GM21423 (cell line): ENCODE measurements around the gene AKAP6.
"Not testable (repeated sequence)": the region's sequence is repeated elsewhere in the genome, so short reads cannot be mapped to it uniquely, and the experiment has no call there.

ENCODE experiments used
- ATAC-seq: cut with Tn5 transposase; IDR thresholded peaks from one replicate; pipeline ENCODE4 v1.9.1; 2021; ENCODE audit warnings: mild to moderate bottlenecking, moderate library complexity; ENCODE audit not compliant: unreplicated experiment

The AKAP6 gene

DNA sequence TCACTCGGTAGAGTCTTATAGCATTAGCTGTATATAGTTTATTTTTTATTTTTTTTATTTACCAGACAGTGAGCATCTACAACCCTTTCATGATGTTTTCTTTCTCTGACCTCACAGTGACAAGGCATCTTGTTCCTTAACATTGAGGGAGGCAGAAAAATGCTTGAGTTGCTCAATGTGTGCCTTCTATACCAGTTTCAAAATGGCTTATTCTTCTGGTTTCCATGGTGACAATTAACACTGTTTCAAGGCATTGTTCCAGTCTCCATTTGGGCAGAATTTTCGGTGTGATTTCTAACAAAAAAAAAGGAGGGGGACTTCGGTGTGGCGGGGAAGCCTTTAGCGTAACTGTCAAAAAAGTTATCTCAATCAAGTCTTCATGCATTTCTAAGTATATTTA, 399.9 kb downstream of the AKAP6 start:
- no peak for ATAC-seq

DNA sequence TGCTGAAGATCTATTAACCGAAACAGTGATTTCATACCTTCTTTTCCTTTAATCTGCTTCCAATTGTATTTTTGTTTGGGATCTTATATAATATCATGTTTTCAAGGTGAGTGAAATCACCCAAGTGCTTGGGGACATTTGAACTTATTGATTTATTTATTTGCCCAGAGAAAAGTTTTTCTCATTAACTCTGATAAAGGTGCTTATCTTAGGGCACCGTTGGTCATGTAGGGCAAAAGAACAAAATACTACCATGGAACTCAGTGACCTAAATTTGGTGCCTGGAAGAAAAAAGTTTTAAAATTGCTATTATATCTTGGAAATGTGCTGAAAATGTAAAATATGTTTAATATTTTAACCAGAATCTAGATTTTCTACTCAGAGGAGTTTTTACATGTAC, 402.2 kb downstream of the AKAP6 start:
- ATAC-seq: no peak

DNA sequence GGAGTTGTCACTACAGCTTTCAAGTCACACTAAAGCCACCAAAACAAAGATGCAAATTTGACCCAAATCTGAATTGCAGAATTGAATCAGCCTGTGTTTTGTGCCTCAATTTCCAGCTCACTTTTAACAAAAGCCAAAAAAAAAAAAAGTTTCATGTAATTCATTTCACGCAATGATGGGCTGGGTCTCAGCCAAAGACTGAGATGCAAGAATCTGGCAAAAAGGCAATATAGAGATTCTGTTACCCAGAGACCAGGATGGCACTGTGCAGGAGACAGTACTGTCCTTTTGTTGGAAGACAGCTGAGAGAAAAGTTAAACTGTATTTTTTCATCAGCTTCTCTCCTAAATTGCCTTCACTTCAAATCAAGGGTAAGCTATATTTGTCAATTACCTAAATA, 403.9 kb downstream of the AKAP6 start:
- no peak for ATAC-seq

DNA sequence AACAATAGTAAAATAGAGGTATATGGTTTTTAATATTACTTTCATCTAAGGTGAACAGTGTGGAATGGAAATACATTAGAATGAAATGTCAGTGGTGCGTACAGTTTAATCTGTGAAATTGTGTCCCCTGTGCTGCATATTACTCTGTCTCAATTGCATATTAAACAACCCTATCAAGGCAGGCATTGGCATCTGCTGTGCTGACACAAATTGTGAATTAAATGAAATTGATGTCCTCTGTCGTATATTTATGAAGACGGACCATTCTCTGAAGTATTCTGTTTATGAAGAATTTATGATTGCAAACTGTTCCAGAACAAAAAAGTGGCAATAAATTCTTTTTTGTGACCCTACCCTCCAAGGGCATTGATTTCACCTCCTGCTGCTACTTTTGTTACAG, 405.2 kb downstream of the AKAP6 start:
- no peak for ATAC-seq

DNA sequence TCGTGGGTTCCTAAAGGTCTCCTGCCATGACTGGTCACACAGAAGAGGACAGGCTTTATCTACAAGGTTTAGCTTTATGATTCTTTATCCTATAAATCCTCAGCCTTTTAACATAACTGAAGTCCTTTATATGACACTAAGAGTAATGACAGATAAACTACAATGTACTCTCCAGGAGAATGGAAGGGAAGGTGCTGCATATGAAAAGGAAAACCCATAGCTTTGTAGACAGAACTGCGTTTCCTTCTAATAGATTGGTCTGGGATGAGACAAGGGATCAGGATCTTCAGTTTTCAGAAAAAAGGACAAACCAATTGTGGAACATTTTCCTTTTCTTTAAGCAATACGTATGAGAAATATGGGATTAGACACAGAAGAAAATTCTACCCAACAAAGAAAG, 408.5 kb downstream of the AKAP6 start:
- no peak for ATAC-seq

DNA sequence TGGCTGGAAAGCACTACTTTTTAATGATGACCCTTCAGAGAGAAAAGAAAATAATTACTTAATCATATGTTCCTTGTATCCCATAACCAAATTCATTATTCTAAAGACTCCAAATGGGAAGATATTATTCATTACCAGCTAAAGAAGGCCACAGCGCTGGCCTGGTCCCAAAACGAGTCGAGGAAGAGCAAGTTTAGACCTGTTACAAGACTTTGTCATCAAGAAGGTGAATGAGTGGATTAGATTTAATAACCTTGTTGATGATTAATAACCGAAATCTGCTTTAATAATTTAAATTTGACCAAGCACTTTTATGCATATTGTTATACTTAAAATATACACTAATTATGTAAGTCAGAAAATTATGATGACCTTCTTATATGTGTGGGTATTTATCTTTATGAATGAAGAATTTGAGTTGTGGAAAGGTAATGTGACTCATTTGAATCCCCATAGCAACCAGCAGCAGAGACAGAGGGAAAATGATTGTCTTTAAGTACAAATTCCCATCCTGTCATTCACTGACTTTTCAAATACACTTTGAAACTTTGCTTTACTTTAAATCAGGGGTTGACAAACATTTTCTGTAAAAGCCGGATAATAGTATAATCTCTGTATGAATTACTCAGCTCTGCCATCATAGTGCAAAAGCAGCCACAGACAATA, 409.2 kb downstream of the AKAP6 start:
- ATAC-seq: no peak

DNA sequence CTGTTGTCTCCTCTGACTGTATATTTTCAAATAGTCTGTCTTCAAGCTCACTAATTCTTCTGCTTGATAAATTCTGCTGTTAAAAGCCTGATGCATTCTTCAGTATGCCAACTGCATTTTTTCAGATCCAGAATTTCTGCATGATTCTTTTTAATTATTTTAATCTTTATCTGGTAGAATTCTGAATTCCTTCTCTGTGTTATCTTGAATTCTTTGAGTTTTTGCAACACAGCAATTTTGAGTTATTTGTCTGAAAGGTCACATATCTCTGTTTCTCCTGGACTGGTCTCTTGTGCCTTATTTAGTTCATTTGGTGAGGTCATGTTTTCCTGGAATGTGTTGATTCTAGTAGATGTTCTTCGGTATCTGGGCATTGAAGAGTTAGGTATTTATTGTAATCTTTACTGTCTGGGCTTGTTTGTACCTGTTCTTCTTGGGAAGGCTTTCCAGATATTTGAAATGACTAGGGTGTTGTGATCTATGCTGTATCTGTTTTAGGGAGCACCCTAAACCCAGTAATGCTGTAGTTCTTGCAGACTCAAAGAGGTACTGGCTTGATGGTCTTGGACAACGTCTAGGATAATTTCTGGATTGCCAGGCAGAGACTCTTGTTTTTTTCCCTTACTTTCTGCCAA, 415.8 kb downstream of the AKAP6 start:
- ATAC-seq: no peak

DNA sequence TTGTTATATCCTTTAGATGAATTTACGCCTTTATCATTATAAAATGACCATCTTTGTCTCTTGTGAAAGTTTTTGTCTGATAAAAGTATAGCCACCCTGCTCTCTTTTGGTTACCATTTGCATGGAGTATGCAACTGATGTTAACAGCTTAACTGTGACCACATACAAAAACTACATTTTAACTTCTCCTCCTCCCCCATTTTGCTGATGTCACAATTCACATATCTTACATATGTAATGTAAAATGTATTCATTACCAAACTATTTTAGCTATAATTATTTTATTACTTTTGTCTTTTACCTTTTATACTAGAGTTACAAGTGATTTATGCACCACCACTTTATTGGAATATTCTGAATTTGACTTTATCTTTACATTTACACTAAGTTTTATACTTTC, 425.1 kb downstream of the AKAP6 start:
- no peak for ATAC-seq

DNA sequence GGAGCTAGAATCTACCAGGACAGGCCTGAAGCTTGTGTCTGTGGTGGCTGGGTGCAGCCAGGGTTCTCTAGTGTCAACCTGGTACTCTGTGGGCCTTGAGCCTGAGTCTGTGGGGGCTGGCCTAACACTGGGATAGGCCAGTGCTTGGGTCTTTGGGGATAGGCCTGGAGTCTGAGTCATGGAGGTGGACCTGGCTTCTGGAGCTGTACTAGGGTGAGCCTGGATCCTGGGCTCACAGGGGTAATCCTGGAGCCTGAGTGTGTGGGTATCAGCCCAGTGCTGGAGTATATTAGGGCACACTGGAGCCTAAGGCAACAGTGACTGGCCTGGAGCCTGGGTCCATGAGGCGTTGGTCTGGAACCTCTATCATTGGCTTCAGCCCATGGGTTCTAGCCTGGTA, 427.1 kb downstream of the AKAP6 start:
- ATAC-seq: no peak

DNA sequence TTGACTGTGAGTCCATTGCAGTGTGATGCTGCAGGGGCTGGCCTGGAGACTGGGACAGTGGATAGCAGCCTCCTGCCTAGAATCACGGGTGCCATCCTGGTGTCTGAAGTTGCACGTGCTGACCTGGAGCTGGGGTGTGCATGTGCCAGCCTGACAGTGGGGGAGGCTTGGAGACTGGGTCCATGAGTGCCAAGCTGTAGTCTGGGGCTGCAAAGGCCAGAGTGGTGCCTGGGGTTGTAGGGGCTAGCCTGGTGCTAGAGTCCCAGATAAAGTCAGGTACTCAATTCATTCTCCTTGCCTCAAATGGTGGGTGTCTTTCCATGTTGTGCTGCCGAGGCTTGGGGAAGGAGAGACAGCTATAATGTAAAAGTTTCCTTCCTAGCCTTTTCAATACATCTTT, 427.7 kb downstream of the AKAP6 start:
- no peak for ATAC-seq

DNA sequence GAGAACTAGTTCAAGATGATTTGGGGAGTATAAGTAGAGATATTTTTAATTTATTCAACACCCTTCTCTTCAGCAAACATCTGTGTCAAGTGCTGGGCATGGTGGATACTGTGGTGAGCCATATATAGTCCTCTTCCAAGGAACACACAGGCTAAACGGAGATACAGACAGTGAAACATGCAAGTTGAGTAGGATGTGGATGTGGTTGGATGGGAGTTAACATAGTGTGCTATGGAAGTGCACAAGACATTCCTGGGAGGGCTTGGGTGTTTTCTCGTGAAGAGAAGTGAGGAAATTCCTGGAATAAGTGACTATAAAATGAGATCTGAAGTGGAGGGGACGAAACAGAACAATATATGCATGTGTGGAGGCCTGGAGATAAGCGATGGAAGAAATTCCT, 428.5 kb downstream of the AKAP6 start:
- no peak for ATAC-seq

DNA sequence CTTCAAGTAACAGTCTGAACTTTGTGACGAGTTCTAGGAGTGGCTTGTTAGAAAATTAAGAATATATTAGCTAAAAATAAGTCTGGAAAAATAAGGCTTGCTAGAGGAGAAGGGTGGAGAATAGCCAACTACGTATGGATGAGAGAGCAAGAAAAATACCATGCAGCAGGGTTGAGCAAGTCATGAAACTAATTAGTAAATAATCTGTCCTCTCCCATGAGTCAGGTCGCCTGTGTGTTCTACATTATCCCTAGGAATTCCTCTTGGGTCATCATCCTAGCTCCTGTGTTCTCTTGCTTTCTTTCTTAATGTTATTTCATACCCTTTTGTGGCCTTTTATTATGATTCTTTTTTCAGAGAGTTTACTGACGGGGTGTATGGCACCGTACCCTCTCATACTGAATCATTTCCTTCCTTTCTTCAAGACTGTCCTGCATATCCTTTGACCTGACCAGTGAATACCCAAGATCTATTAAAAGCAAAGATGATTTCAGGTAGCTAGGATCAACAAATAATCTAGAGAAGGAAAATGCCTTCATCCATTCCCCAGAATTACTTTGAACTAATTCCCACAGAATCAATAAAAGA, 432.4 kb downstream of the AKAP6 start:
- no peak for ATAC-seq

DNA sequence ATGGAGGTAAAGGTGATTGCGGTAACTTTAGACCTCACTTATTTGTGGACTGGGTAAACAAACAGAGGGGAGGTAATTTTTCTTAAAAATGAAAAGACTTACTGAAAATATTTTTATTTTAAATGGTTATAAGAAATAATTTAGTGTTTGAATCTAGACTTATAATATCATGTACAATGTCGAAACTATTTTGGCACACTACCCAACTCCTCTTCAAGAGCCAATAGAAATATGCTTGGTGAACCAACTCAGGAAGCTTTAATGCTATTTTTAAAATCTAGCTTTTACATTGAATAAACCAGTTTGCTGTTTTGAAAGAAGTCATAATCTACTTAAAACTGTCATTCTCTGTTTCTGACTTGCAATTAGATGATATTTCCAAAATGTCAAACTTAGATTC, 433.8 kb downstream of the AKAP6 start:
- ATAC-seq: no peak

DNA sequence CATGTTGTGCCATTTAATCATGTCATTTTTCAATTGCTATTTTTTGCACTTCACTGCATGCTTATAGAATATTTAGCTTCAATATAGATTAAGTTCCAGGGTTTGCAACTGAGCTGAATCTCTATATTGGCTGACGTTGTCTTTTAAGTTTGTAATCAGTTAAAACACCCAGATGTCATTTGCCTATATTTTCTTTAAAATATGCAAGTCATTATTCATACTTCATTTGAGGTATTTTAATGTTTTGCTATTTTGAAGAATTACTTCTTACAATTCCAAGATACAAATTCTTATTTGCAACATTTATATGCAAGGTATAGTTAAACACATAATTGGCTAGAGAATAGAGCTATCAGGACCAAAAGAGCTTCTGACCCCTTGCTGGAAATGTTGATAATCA, 434.6 kb downstream of the AKAP6 start:
- ATAC-seq: no peak

DNA sequence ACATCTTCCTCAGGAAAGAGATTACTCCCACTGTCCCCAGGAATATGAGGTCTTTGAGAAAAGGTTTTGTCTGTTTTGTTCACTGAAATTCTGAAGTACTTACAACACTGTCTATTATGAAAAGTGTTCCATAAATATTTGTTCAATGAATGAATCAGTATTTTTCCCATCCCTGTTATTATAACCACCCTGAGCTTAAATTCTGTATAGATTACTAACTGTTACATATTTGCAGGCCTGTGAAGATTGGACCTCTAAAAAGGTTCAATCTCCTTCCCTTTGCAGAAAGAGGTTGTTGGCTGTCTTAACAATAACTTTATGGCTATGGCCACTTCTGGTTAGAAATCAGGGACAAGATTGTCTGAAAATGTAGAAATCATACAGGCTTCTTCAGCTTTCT, 435.0 kb downstream of the AKAP6 start:
- no peak for ATAC-seq

DNA sequence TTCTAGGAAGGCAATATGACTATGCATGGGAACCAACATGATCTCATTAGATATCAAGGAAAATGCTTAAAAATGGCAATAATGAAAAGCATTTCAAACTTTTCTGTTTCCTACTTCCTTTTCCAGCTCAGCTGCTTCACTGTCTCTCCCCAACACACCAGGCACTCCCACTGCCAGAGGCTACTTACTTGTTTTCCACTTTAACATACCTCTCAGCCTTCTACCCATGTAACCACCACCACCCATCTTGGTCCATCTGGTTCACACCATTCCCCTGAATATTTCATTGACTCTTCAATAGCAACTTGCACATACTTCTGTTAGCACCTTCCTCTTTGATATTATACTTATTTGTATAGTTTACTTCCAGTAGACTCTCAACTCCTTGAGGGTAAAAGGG, 441.3 kb downstream of the AKAP6 start:
- ATAC-seq: no peak

DNA sequence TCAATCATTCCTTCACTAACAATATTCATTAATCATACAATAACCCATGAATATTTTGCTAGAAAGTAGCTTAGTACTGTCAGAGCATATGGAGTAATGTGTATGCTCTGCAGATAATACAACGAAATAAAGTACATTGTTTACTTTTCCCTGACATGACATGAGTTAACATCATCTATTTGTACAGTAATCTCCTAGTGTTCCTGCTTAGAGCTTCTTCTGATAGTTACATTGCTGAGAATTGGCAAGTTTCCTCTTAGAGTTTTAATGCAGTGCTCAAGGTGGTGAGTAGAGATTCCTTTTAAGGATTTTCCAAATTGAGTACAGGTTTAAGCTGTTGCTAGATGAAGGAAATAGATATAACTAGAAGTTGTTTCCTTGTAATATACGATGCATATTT, 445.1 kb downstream of the AKAP6 start:
- ATAC-seq: no peak

DNA sequence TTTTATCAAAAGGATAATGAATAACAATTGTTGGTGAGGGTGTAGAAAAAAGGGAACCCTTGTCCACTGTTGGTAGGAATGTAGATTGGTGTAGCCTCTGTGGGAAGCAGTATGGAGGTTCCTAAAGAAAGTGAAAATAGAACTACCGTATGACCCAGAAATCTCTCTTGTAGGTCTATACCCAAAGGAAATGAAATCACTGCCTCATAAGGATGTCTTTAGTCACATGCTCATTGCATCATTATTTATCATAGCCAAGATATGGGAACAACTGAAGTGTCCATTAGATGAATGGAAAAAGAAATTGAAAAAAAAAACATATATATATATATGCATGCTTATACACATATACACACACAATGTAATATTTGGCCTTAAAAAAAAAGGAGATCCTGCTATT, 450.7 kb downstream of the AKAP6 start:
- no peak for ATAC-seq

DNA sequence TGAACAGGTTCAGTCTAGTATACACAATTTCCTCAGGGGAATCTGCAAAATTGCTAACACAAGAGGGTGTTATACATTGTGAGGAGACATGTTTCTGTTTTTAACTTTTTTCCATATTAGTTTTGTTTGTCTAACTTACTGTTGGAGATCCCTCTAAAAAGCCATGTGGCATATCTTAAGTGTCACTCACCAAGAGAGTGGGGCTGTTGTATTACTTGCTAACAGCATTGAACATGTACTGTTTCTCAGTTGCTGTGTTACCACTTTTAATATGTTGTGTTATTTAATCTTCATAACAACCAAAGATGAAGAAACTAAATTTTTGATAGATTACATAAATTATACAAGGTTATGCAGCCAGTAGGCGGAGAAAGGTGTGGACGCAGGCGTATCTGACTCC, 455.3 kb downstream of the AKAP6 start:
- ATAC-seq: no peak

DNA sequence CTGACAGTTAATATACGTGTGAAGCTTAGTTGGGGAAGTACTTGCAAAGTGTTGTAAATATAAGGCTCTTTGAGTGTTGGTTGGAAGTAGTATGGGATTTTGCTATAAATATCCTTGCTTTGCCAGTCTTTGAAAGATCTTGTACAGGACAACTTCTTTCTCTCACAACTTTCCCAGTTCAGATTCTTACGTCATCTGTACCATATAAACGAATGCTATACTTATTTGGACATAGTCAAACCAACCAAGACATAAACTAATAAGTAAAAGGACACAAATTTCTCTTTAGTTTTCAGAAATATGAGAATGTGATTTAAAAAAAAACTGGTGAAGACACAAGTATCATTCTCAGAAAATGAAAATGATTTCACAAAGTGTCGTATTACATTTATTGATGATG, 456.5 kb downstream of the AKAP6 start:
- no peak for ATAC-seq

DNA sequence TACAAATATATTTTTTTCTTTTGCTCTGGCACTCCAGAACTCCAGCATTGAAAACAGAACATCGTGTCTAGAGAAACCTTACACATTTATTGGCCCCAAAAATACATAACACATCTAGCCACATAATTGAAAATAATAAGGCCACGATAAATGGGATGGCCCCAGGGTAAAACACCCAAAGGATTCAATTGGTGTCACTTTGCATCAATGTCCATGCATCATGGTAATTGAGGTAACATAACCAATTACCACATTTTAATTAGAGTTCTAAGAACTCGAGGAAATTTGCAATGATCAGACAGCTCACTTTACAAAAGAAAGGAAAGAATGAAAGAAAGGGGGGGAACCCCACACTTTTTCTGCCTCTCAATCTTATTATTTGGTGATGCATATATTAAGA, 457.8 kb downstream of the AKAP6 start:
- ATAC-seq: no peak

DNA sequence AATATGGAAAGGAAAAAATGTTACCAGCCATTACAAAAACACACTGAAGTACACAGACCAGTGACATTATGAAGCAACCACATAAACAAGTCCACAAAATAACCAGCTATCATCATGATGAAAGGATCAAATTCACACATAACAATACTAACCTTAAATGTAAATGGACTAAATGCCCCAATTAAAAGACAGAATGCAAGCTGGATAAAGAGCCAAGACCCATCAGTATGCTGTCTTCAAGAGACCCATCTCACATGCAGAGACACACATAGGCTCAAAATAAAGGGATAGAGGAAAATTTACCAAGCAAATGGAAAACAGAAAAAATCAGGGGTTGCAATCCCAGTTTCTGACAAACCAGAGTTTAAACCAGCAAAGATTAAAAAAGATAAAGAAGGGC, 463.9 kb downstream of the AKAP6 start:
- ATAC-seq: not testable (repeated sequence)

DNA sequence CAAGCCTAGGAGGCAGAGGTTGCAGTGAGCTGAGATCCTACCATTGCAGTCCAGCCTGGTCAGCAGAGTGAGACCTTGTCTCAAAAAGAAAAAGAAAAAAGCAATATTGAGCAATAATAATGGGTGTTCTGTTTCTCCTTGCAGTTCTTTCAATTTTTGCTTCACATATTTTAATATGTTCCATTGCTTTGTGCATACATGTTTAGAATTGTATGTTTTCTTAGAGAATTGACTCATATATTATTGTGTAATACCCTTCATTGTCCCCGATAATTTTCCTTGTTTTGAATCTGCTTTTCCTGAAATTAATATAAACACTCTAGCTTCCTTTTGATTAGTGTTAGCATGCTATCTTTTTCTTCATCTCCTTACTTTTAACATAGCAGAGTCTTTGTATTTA, 471.2 kb downstream of the AKAP6 start:
- no peak for ATAC-seq
